Endodermal cell (in vitro differentiated cells): Measurements from ENCODE around the gene PPP2R3C. TPM values are rescaled to one million over a fixed set of nuclear protein-coding genes. Genes with fewer than 3 reads are reported as not detected.

Experiments used
- DNase-seq: peaks from one replicate; pipeline ENCODE4 v3.0.0-alpha.2; 2017
- H3K27ac ChIP-seq: 2 replicates; pipeline ENCODE4 v1.5.1; 2013; ENCODE audit warnings: mild to moderate bottlenecking, low read depth, low read length, moderate library complexity
- H3K27me3 ChIP-seq: 2 replicates; pipeline ENCODE4 v1.6.1; 2013; ENCODE audit warnings: mild to moderate bottlenecking, low read length, moderate library complexity; ENCODE audit not compliant: insufficient read depth, control insufficient read depth, poor library complexity, severe bottlenecking
- H3K36me3 ChIP-seq: 2 replicates; pipeline ENCODE4 v1.7.0; 2013; ENCODE audit warnings: mild to moderate bottlenecking, low read length, moderate library complexity; ENCODE audit not compliant: control insufficient read depth, insufficient read depth
- H3K4me1 ChIP-seq: one replicate; pipeline ENCODE4 v1.7.0; 2013; ENCODE audit warnings: low read length; ENCODE audit not compliant: control insufficient read depth, insufficient read depth
- H3K4me3 ChIP-seq: 2 replicates; pipeline ENCODE4 v1.5.1; 2013; ENCODE audit warnings: mild to moderate bottlenecking, low read length, moderate library complexity
- H3K9ac ChIP-seq: 2 replicates; pipeline ENCODE4 v1.6.1; 2013; ENCODE audit warnings: mild to moderate bottlenecking, low read length, moderate library complexity; ENCODE audit not compliant: poor library complexity, severe bottlenecking; ENCODE audit errors: extremely low read depth
- H3K9me3 ChIP-seq: 2 replicates; pipeline ENCODE4 v1.6.1; 2013; ENCODE audit warnings: mild to moderate bottlenecking, low read length, moderate library complexity; ENCODE audit not compliant: control insufficient read depth
- H3K27ac Mint-ChIP-seq: 2 replicates; pipeline ENCODE4 v1.8.0; 2020; ENCODE audit warnings: mixed read lengths
- H3K27me3 Mint-ChIP-seq: 2 replicates; pipeline ENCODE4 v1.8.0; 2021; ENCODE audit warnings: mild to moderate bottlenecking, mixed read lengths; ENCODE audit not compliant: insufficient read depth
- H3K36me3 Mint-ChIP-seq: 2 replicates; pipeline ENCODE4 v1.8.0; 2020; ENCODE audit warnings: low read depth, mixed read lengths
- H3K4me1 Mint-ChIP-seq: 2 replicates; pipeline ENCODE4 v1.8.0; 2020; ENCODE audit warnings: mixed read lengths
- H3K4me3 Mint-ChIP-seq: 2 replicates; pipeline ENCODE4 v1.8.0; 2020; ENCODE audit warnings: mild to moderate bottlenecking, moderate library complexity, mixed read lengths
- H3K9me3 Mint-ChIP-seq: 2 replicates; pipeline ENCODE4 v1.8.0; 2020; ENCODE audit warnings: mild to moderate bottlenecking, mixed read lengths
- WGBS, 2 experiments: methylation state at CpG; one replicate each; pipeline versions ENCODE4 v1.1.5 to v1.1.7; 2013; ENCODE audit warnings: missing lambda C conversion rate in 2 of 2, mixed read lengths in 1 of 2; ENCODE audit not compliant: insufficient coverage in 1 of 2, insufficient read length in 1 of 2; 5-methylcytosine and 5-hydroxymethylcytosine counted together
- long read RNA-seq, 4 experiments: library from polyadenylated mRNA in 2 of 4; library from RNA in 1 of 4; library from capped mRNA in 1 of 4; stranded (forward) in 3 of 4; unstranded in 1 of 4; transcript quantifications; one replicate each; pipeline ENCODE4 v2.0.0, GENCODE V29; 2020 to 2021; ENCODE audit warnings: inconsistent platforms in 1 of 4
- polyA plus RNA-seq, 2 experiments: library from polyadenylated mRNA; stranded (reverse); fragments of 50-300 nt; gene quantifications; one replicate each; pipeline ENCODE4 v1.2.3, GENCODE V29; 2013
- total RNA-seq, 2 donors: library from RNA; stranded (reverse); fragmentation: NEBNext Ultra II Directional in 1 of 2; extraction: Animal tissue kit (Norgen Biotek cat#: 25700) in 1 of 2; gene quantifications; 2 replicates in 1 of 2; 3 replicates in 1 of 2; pipeline ENCODE4 v1.2.1, GENCODE V29; 2021
- TF ChIP-seq, protein P1 (sequence below): fragments of 200-600 bp; sonication (generic); conservative IDR thresholded peaks from 2 replicates; pipeline ENCODE4 v1.5.0; 2021; ENCODE audit warnings: antibody characterized with exemption, mild to moderate bottlenecking

The PPP2R3C gene
- 10 to 100 TPM; 18.6 to 36.8 TPM for total RNA-seq
- 57.7 TPM for polyA plus RNA-seq (2013, experiment 1 of 2)
- polyA plus RNA-seq (2013, experiment 2 of 2), result 47.9 TPM
- long read RNA-seq, experiment 1, partial matches to known transcripts, result 0 of 6 reads
- long read RNA-seq, experiment 1, other reads (novel, unspliced or antisense), result 2 of 6 reads
- long read RNA-seq, experiment 2, transcript PPP2R3C-201 (13 exons, 1,839 nt), result major isoform, 16 of 35 reads
- long read RNA-seq, experiment 2, transcript PPP2R3C-217 (12 exons, 1,846 nt), result minor isoform, 6 of 35 reads
- long read RNA-seq, experiment 2, partial matches to known transcripts, result 1 of 35 reads
- long read RNA-seq, experiment 2, other reads (novel, unspliced or antisense), result 12 of 35 reads
- long read RNA-seq, experiment 3, transcript PPP2R3C-204 (13 exons, 1,719 nt), result minor isoform, 9 of 122 reads
- long read RNA-seq, experiment 3, transcript PPP2R3C-201 (13 exons, 1,839 nt), result major isoform, 52 of 122 reads
- long read RNA-seq, experiment 3, transcript PPP2R3C-217 (12 exons, 1,846 nt), result minor isoform, 26 of 122 reads
- long read RNA-seq, experiment 3, partial matches to known transcripts, result 11 of 122 reads
- long read RNA-seq, experiment 3, other reads (novel, unspliced or antisense), result 24 of 122 reads
- long read RNA-seq, experiment 4, transcript PPP2R3C-217 (12 exons, 1,846 nt), result minor isoform, 24 of 82 reads
- long read RNA-seq, experiment 4, transcript PPP2R3C-201 (13 exons, 1,839 nt), result major isoform, 40 of 82 reads
- long read RNA-seq, experiment 4, partial matches to known transcripts, result 1 of 82 reads
- long read RNA-seq, experiment 4, other reads (novel, unspliced or antisense), result 17 of 82 reads

DNA sequence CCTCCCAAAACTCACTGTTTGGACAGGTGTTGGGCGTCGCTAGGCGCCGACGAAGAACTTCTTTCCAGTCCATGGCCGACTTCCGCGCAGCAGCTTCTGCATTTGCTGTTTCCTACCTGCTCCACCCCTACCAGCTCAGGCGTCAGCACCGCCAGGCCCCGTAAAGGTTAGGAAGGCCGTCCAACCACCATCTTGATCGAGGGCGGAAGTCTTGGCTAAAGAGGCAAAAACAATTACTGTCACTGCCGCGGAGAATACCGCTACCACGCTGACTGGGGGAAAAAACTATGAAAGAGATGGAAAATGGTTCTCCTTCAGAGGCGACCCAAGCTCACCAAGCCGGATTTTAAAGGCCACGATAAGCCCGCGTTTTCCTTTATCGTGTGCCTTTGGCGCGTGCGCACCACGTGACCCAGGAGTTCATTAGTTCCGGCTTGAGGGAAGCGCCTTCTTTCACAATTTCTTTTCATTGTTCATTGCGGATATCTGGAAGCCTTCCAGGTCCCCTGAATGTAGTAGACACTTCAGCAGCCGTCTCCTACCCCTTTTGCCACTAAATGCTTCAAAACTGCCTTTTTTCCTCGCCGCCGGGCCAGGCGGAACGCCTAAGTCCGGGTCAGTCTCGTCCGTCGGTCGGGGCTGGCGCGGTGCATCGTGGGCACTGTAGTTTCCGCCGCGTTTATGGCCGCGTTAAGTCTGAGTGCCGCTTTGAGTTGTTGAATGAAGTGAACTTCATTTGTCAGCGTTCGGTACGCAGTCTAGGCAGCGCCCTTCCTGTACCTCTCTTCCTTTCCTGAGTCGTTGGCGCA lies at the start of gene PPP2R3C, which contains the start of gene PRORP:
PPP2R3C (minus strand) TSS at position 104 of the 809 bp plus-strand sequence; CDS start at position 73, 31 bp downstream.
PRORP (plus strand) TSS at position 666 of the 809 bp plus-strand sequence. CDS start 694 bp downstream, outside the sequence.
- DNase-seq, result peak; percentile 97
- Histone ChIP-seq H3K4me3 (peak within 1 kb of the TSS; percentile 93), H3K27me3 (no peaks in the 10 kb centered on the region), H3K9ac (peak within 1 kb of the TSS; percentile 94), H3K27ac (peak within 1 kb of the TSS; percentile 97), H3K4me1 (no peaks in the 10 kb centered on the region), H3K9me3 (no peaks in the 10 kb centered on the region), H3K36me3 (peaks cover 14% of the 10 kb centered on the region)
- no peaks in the 10 kb centered on the region for H3K27me3 Mint-ChIP-seq
- TF ChIP-seq, protein P1, sequence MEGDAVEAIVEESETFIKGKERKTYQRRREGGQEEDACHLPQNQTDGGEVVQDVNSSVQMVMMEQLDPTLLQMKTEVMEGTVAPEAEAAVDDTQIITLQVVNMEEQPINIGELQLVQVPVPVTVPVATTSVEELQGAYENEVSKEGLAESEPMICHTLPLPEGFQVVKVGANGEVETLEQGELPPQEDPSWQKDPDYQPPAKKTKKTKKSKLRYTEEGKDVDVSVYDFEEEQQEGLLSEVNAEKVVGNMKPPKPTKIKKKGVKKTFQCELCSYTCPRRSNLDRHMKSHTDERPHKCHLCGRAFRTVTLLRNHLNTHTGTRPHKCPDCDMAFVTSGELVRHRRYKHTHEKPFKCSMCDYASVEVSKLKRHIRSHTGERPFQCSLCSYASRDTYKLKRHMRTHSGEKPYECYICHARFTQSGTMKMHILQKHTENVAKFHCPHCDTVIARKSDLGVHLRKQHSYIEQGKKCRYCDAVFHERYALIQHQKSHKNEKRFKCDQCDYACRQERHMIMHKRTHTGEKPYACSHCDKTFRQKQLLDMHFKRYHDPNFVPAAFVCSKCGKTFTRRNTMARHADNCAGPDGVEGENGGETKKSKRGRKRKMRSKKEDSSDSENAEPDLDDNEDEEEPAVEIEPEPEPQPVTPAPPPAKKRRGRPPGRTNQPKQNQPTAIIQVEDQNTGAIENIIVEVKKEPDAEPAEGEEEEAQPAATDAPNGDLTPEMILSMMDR, result no peak
- 0% methylated on average over 36 to 57 of the region's 57 CpGs for WGBS, 2 experiments
- peak within 1 kb of the TSS; percentile 96 for H3K4me3 Mint-ChIP-seq
- H3K9me3 Mint-ChIP-seq, result no peaks in the 10 kb centered on the region
- H3K36me3 Mint-ChIP-seq, result peaks cover 18% of the 10 kb centered on the region
- peak within 1 kb of the TSS; percentile 100 for H3K27ac Mint-ChIP-seq
- peaks cover 15% of the 10 kb centered on the region for H3K4me1 Mint-ChIP-seq

DNA sequence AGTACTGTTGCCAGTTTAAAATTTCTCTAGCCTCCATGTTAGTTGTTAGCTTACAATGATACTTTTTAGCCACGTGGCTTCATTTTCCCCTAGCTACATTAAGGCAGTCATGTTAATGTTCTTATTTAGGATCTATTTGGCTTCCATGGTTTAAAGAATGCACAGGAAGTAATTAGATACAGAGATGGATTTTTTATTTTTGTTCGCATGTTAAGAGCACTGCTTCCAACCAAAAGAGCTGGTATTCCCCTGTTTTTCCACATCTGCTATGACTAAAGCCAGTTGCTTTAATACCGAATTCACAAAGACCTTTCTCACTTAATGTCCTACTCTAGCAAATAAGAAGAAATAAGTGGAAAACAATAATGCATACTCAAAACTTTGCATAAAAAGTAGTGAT lies 45.7 kb upstream of the PPP2R3C start:
- WGBS, 2 experiments, result 86 to 100% methylated on average over 1 to 3 of the region's 3 CpGs

More for the DNA sequence above, 45.7 kb upstream of the PPP2R3C start:
- Histone ChIP-seq H3K9ac (no peak overlapping the region), H3K4me3 (no peak overlapping the region), H3K4me1 (no peaks in the 10 kb centered on the region), H3K27ac (no peak overlapping the region), H3K27me3 (no peaks in the 10 kb centered on the region), H3K36me3 (peaks cover 28% of the 10 kb centered on the region), H3K9me3 (peaks cover 14% of the 10 kb centered on the region)
- no peaks in the 10 kb centered on the region for H3K4me1 Mint-ChIP-seq
- H3K27ac Mint-ChIP-seq, result no peak overlapping the region
- H3K9me3 Mint-ChIP-seq, result peaks cover 10% of the 10 kb centered on the region
- H3K27me3 Mint-ChIP-seq, result no peaks in the 10 kb centered on the region
- TF ChIP-seq, protein P1, result no peak
- H3K36me3 Mint-ChIP-seq, result peaks cover 61% of the 10 kb centered on the region
- no peak overlapping the region for H3K4me3 Mint-ChIP-seq
- DNase-seq, result no peak
